Left colon (tissue), 2 donors: ENCODE results near the gene PRDM12. TPM values are rescaled to one million over a fixed set of nuclear protein-coding genes. Genes with fewer than 3 reads are reported as not detected.
A peak's percentile ranks its signal among the peaks of the same experiment; 100 is the strongest.

ENCODE experiments used
- ATAC-seq: fragments of 200-7000 bp; cut with Tn5 transposase; one replicate; pipeline ENCODE4 v1.9.1; 2020; ENCODE audit warnings: mild to moderate bottlenecking, moderate library complexity
- DNase-seq, 2 donors: peaks; one replicate each; pipeline ENCODE4 v3.0.0-alpha.2; 2020
- intact Hi-C, 2 donors: fragments of 100-400 bp; cut with DNase I in 1 of 2; cut with micrococcal nuclease in 1 of 2; formaldehyde crosslinking; loops; one replicate each; pipeline versions ENCODE4 v1.11.2 to v1.14.0; 2022; cut with DNase I, micrococcal nuclease
- total RNA-seq, 2 donors: library from RNA; stranded (reverse); fragmentation: NEBNext Ultra II Directional; extraction: Animal tissue kit (Norgen Biotek cat#: 25700); gene quantifications; one replicate each; pipeline ENCODE4 v1.2.1, GENCODE V29; 2021
- donor health status: DM: no; HTN: no; CAD: no.
- donor health status: DM: yes; HTN: yes; CAD: no.

PRDM12 gene
- total RNA-seq, 2 donors from 2014 or later, result not detected

DNA sequence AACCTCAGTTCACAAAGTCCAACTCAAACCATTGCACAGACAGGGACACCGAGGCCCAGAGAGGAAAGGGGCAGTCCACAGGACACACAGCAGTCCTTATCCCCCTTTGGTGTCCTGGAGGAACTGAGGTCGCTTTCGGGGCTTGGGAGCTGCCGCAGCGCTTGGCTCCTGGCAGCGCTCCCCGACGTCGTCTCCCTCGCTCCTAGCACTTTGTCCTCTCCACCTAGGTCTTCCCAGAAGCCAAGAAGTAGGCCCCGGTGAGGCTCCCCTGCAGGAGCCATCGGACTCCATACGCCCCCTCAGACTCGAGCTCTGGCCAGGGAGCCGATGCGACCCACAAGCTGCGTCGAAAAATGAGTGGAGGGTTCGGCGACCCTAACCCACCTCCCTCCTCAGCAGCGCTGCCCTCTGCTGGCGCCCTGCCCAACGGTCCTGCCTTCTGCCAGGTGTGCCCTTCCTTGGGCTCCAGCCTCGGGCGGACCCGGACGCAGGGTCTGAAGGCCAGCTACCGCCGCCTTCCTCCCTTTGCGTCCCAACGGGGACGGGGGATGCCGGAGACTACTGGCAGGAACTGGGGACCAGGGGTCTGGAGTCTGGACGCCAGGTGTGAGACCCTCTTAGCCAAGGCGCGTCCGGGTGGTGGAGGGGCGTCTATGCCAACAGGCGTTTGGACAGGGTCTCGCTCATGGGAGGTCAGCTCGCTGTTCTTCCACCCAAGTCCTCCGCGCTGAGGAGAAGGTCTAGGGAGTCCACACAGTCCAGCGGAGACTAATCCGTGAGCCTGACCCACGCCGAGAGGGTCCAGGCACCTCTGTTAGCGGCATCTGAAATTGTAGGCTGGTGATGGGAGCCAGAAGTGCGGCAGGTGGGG lies 2.1 kb upstream of the PRDM12 start:
- ATAC-seq (no peak), DNase-seq (no peak)
- intact Hi-C loops, result no loop called here

GRCh38 chr9:130662970-130663257 lies 1.5 kb upstream of the PRDM12 start:
- ATAC-seq (no peak), DNase-seq (no peak)
- intact Hi-C loops, result no loop called here

- intact Hi-C loops, result no loop called here
- peak; percentile 37 for ATAC-seq
- DNase-seq, result no peak
Observed at GRCh38 chr9:130663258-130663976, 977 bp upstream of the PRDM12 start.

DNA sequence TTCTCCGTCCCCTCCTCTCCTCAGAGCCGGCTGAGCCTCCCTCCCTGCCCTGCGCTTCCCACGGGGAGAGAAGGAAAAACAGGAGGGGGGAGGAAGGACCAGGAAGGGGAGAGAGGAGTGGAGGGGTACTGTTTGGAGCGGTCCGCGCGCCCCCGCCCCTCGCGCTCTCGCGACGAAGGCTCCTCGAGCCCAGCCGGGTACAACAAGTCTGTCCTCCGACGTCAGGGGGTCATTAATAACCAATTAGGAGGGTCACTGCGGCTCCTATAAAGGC lies 480 bp upstream of the PRDM12 start:
- DNase-seq (no peak), ATAC-seq (no peak)
- intact Hi-C loops, result no loop called here

- ATAC-seq (no peak), DNase-seq (no peak)
- intact Hi-C loops, result no loop called here
Observed at GRCh38 chr9:130665029-130665430, 636 bp downstream of the PRDM12 start.

GRCh38 chr9:130665431-130666392 lies 1.3 kb downstream of the PRDM12 start:
- DNase-seq (no peak), ATAC-seq (no peak)
- intact Hi-C loops, result no loop called here

- DNase-seq (no peak), ATAC-seq (no peak)
- intact Hi-C loops, result no loop called here
Observed at GRCh38 chr9:130666393-130667119, 2.2 kb downstream of the PRDM12 start.

- ATAC-seq, result no peak
- no peak for DNase-seq
- intact Hi-C loops, result no loop called here
Observed at GRCh38 chr9:130667120-130667435, 2.7 kb downstream of the PRDM12 start.

- DNase-seq, result no peak
- ATAC-seq, result no peak
- intact Hi-C loops, result no loop called here
Observed at GRCh38 chr9:130668196-130668595, 3.8 kb downstream of the PRDM12 start.

DNA sequence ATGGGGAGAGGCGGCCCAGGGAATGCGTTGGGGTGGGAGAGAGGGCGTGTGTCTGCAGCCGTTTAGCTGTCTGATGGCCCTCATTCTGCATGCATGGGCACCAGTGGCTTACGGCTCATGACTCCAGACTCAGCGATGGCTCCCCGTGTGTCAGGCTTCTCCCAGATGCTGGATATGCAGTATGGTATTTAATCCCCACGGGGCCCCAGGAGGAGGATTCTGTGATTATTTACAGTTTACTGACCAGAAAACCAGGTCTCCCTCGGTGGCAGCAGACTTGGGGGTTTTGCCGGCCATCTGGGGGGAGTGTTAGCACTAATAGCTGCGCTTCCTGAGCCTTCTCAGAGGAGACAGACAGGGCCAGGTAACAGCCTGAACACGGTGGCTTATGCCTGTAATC lies 4.3 kb downstream of the PRDM12 start:
- intact Hi-C loops, result no loop called here
- DNase-seq, result no peak
- no peak for ATAC-seq

- no peak for DNase-seq
- intact Hi-C loops, result no loop called here
- no peak for ATAC-seq
Observed at GRCh38 chr9:130669965-130670364, 5.6 kb downstream of the PRDM12 start.

DNA sequence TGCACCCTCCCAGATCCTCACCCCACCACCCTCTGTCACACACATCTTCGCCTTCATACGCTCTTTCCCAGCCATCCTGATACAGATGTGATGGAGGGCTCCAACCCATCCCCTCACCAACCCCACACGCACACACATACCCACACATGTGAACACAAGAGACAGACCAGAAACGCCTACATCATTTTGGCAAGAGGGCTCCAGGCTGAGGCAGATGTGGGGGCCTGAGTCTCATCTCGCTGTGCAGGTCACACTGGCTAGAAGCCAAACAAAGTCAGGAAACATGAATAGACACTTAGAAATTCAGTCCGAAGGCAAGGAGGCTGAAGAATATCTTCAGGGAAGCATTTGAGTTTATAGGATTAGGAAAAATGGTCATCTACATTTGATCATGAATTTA lies 6.2 kb downstream of the PRDM12 start:
- DNase-seq (no peak), ATAC-seq (no peak)
- intact Hi-C loops, result no loop called here

- no peak for DNase-seq
- intact Hi-C loops, result no loop called here
Observed at GRCh38 chr9:130672466-130672865, 8.1 kb downstream of the PRDM12 start.

DNA sequence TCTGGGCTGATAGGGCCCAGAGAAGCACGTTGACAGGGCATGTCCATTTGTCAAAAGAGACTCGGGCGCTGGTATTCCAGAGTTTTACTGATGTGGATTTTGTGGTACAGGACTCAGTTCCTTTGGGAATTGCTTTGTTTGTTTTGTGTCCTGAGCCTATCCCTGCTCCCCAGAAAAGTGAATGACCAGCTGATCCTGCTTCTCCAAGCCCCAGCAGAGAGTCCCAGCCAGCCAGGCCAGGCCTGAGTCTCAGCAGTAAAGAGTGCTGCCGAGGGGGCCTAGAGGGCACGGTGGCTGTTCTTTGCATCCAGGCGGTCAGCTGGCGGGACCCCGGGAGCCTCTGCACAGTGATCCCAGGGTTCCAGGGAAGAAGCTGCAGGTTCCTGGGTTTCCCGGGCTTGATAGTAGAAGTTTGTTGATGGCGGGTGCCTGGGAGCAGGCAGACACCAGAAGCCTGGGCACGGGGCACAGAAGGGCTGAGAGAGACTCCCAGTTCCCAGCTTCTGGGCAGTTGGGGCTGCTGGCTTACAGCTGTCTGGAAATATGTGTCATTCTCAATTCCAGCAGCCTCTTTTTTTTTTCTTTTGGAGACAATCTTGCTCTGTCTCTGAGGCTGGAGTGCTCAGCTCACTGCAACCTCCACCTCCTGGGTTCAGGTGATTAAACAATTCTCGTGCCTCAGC lies 8.7 kb downstream of the PRDM12 start:
- ATAC-seq (no peak), DNase-seq (no peak)
- intact Hi-C loops, result no loop called here

More at GRCh38 chr9:130672466-130672865, 8.1 kb downstream of the PRDM12 start:
- ATAC-seq, result no peak

GRCh38 chr9:130675396-130675795 lies 11.0 kb downstream of the PRDM12 start:
- ATAC-seq (no peak), DNase-seq (no peak)
- intact Hi-C loops, result no loop called here

- intact Hi-C loops, result no loop called here
- ATAC-seq (no peak), DNase-seq (no peak)
Observed at GRCh38 chr9:130677252-130677651, 12.9 kb downstream of the PRDM12 start.

DNA sequence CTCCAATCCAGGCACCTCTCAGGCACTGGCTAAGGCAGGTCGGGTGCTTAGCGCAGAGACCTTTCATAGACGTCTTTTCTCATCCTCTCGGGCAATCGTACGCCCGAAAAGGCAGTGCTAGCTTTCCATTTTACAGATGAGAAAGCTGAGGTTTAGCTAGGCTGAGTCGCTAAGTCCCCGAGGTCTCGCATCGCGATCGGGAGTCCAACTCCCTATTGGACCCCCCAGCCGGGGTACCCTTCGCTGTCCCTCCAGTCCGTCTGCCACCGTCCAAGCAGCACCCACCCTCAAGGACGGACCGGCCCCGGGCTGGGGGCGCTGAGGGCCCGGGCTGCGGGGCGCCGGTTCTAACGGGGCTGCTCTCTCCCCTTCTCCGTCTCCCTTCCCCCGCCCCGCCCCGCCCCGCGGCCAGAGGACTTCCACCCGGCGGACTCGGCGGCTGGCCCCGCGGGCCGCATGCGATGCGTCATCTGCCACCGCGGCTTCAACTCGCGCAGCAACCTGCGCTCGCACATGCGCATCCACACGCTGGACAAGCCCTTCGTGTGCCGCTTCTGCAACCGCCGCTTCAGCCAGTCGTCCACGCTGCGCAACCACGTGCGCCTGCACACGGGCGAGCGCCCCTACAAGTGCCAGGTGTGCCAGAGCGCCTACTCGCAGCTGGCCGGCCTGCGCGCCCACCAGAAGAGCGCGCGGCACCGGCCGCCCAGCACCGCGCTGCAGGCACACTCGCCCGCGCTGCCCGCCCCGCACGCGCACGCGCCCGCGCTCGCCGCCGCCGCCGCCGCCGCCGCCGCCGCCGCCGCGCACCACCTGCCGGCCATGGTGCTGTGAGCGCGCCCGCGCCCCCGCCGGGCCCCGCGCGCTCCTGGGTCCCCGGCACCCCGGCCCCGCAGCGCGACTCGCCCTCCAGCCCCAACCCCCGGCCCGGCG lies 16.7 kb downstream of the PRDM12 start:
- DNase-seq (peak; percentile 85 to 86), ATAC-seq (peak; percentile 86)
- intact Hi-C loops, result loop anchor here (5.0 kb wide), 1 partner anchor 219 kb away; no protein-coding TSS in a partner anchor
